Measurements from ENCODE around the gene AGAP5. TPM values are rescaled to one million over a fixed set of nuclear protein-coding genes. Genes with fewer than 3 reads are reported as not detected.

The AGAP5 gene
- total RNA-seq, 4 donors from 2014 or later = 0.77 to 11.2 (median 3.7) TPM

- no peak for DNase-seq
- Histone ChIP-seq H3K27ac (no peak within 1 kb of the TSS), H3K27me3 (no peaks in the 10 kb centered on the region), H3K9me3 (no peaks in the 10 kb centered on the region), H3K36me3 (no peaks in the 10 kb centered on the region), H3K4me3 (no peak within 1 kb of the TSS), H3K4me1 (no peaks in the 10 kb centered on the region)
- TF ChIP-seq CTCF (IDR thresholded peaks at IDR 0.05) = no peak
- no peak for TF ChIP-seq POLR2A (IDR thresholded peaks at IDR 0.05)
- intact Hi-C loops (cut with DNase I; ENCODE audit: low total_unique reads) = loop anchor here (5.0 kb wide), 1 partner anchor 114 kb away; no protein-coding TSS in a partner anchor
Observed at GRCh38 chr10:73641328-73642060, 56.4 kb downstream of the AGAP5 start, which contains the start of gene MYOZ1. MYOZ1 (minus strand) TSS chr10:73641474; CDS start chr10:73640017, 1,457 bp downstream.

DNA sequence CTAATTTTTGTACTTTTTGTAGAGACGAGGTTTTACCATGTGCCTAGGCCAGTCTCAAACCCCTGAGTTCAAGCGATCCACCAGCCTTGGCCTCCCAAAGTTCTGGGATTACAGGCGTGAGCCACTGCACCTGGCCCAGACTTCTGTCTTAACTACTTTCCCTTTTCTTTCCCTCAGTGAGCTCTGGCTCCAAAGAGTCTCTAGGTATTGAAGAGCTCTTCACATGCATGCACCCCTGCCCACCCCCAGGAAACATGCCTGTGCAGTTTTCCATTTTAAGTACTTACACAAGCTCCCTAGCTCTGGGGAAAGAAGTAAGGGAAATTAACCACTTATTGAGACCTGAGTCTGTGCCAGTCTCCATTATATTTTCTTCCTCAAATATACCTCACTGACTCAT is 58.6 kb downstream of the AGAP5 start:
- no peak for TF ChIP-seq CTCF (IDR thresholded peaks at IDR 0.05)
- no peak for TF ChIP-seq POLR2A (IDR thresholded peaks at IDR 0.05)
- no peaks in the 10 kb centered on the region for H3K9me3 ChIP-seq
- H3K4me3 ChIP-seq = no peak overlapping the region
- no peak overlapping the region for H3K27ac ChIP-seq
- no peaks in the 10 kb centered on the region for H3K27me3 ChIP-seq
- intact Hi-C loops (cut with DNase I; ENCODE audit: low total_unique reads) = no loop called here
- H3K4me1 ChIP-seq = no peaks in the 10 kb centered on the region
- H3K36me3 ChIP-seq = no peaks in the 10 kb centered on the region
- DNase-seq = no peak

DNA sequence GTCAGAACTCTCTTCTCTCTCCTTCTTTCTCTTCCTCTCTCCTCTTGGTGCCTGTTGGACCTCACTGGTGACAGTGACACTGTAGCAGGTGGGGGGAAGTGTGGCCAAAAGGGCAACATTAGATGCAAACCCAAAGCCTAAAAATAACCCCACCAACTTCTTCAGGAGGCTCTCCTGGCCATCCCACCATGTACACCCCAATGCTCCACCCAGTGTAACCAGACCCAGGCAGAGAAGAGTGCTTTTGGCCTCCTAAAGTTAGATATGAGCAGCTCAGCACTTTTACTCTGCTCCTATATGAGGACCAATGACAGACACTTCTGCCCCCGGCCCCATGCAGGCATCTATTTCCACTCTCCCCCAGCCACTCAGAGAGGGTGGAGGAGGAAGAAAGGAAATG is 62.1 kb downstream of the AGAP5 start:
- no peak for DNase-seq
- H3K36me3 ChIP-seq = no peaks in the 10 kb centered on the region
- H3K27ac ChIP-seq = no peak overlapping the region
- intact Hi-C loops (cut with DNase I; ENCODE audit: low total_unique reads) = no loop called here
- no peak overlapping the region for H3K4me3 ChIP-seq
- TF ChIP-seq CTCF (IDR thresholded peaks at IDR 0.05) = no peak
- TF ChIP-seq POLR2A (IDR thresholded peaks at IDR 0.05) = no peak
- H3K4me1 ChIP-seq = no peaks in the 10 kb centered on the region
- no peaks in the 10 kb centered on the region for H3K27me3 ChIP-seq
- no peaks in the 10 kb centered on the region for H3K9me3 ChIP-seq

DNA sequence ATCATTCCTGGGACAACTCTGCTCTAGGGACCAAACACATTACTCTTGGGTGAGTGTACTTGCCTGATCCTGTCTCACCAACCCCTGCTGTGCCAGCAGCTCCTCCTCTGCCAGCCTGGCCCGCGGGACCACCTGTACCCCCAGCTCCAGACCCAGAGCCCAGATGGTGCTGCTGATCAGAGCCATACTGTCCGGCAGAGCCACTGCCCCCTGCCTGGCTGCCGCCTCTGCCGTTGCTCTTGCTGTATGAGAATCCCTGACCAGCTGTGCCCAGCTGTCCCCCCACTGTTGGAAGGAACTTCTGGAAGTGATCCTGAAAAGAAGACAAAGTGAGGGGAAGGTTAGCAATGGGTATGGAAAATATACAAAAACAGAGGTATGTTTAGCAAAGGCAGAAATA is 63.5 kb downstream of the AGAP5 start:
- H3K27me3 ChIP-seq = no peaks in the 10 kb centered on the region
- no peak for TF ChIP-seq POLR2A (IDR thresholded peaks at IDR 0.05)
- TF ChIP-seq CTCF (IDR thresholded peaks at IDR 0.05) = no peak
- H3K4me3 ChIP-seq = no peak overlapping the region
- H3K36me3 ChIP-seq = no peaks in the 10 kb centered on the region
- H3K9me3 ChIP-seq = no peaks in the 10 kb centered on the region
- intact Hi-C loops (cut with DNase I; ENCODE audit: low total_unique reads) = no loop called here
- H3K4me1 ChIP-seq = no peaks in the 10 kb centered on the region
- no peak for DNase-seq
- H3K27ac ChIP-seq = no peak overlapping the region

- H3K36me3 ChIP-seq = no peaks in the 10 kb centered on the region
- TF ChIP-seq CTCF (IDR thresholded peaks at IDR 0.05) (no peak), POLR2A (IDR thresholded peaks at IDR 0.05) (no peak)
- intact Hi-C loops (cut with DNase I; ENCODE audit: low total_unique reads) = no loop called here
- no peaks in the 10 kb centered on the region for H3K27me3 ChIP-seq
- H3K27ac ChIP-seq = no peak overlapping the region
- H3K4me3 ChIP-seq = no peak overlapping the region
- DNase-seq = no peak
- H3K9me3 ChIP-seq = no peaks in the 10 kb centered on the region
- no peaks in the 10 kb centered on the region for H3K4me1 ChIP-seq
Observed at GRCh38 chr10:73629165-73629564, 68.7 kb downstream of the AGAP5 start.
